Fibroblast of pulmonary artery (primary cell): Measurements from ENCODE around the gene NKAIN2.

ENCODE experiments used
- DNase-seq: peaks from one replicate; pipeline ENCODE4 v3.0.0-alpha.2; 2010; ENCODE audit warnings: low read depth
- H3K4me3 ChIP-seq: replicated peaks from 2 replicates; pipeline ENCODE4 v1.5.1; 2011; ENCODE audit warnings: low read depth, mild to moderate bottlenecking, control low read depth, low read length, moderate library complexity
- TF ChIP-seq, protein P1 (sequence below): IDR thresholded peaks from 2 replicates; pipeline ENCODE4 v1.5.1; 2011; ENCODE audit warnings: mild to moderate bottlenecking, control low read depth, low read length, inconsistent platforms; ENCODE audit errors: missing control alignments

Gene NKAIN2

DNA sequence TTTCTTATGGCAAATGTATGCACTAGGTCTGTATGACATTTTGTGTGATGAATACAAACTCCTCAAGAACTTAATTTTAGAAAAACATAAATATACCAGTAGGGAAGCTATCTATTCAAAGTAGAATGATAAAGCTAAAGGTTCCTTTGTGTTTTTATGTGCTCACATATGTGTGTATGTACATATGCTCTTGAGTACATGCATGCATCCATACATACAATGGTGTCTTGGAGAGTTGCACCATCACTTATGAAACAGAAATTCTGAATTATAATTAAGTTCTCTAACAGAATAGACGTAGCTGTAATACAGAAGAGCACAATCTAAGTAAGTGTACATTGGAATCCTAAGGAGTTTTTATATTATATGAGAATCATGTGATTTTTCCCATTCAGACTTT is 2.3 kb downstream of the NKAIN2 start:
- TF ChIP-seq, protein P1, sequence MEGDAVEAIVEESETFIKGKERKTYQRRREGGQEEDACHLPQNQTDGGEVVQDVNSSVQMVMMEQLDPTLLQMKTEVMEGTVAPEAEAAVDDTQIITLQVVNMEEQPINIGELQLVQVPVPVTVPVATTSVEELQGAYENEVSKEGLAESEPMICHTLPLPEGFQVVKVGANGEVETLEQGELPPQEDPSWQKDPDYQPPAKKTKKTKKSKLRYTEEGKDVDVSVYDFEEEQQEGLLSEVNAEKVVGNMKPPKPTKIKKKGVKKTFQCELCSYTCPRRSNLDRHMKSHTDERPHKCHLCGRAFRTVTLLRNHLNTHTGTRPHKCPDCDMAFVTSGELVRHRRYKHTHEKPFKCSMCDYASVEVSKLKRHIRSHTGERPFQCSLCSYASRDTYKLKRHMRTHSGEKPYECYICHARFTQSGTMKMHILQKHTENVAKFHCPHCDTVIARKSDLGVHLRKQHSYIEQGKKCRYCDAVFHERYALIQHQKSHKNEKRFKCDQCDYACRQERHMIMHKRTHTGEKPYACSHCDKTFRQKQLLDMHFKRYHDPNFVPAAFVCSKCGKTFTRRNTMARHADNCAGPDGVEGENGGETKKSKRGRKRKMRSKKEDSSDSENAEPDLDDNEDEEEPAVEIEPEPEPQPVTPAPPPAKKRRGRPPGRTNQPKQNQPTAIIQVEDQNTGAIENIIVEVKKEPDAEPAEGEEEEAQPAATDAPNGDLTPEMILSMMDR, result no peak
- DNase-seq, result no peak
- H3K4me3 ChIP-seq, result no peak overlapping the region

DNA sequence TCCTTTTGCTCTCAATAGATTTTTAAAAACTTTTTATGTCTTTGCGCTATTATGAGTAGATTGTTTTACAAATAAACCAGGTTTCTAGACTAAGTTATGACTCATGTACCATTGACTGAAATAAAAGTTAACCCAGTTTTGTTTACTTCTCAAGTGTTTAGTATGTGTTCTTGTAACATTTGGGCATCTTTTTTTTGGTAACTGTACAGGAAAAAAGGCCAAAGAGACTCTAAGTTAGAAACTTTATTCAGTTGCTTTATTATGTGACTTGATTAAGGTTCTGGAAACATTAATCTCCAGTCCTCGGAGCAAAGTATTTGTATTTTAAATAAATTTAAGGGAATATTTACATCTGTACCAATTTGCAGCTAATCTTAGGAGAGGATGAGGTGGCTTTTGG is 2.9 kb downstream of the NKAIN2 start:
- TF ChIP-seq, protein P1, result no peak
- H3K4me3 ChIP-seq, result no peak overlapping the region

DNA sequence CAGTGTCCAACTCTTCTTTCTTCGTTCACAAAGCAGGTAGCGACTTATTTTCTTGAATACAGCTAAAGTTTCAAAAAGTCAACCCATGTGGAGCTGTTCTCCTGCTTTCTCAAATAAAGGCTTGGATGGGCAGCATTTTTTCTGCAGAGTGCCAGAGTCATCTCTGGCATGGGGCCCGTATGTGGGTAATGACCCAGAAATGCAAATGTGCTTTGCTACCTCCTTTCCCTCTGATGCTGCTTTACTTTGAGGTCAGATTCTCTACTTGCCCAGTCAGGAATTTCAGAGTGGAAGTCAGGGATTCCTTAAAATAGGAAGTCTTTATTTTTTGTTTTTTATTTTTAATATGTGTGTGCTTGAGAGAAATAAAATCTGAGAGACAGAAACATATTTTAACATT is 4.9 kb downstream of the NKAIN2 start:
- no peak overlapping the region for H3K4me3 ChIP-seq
- DNase-seq, result no peak
- TF ChIP-seq, protein P1, result no peak

More for the DNA sequence above, 2.9 kb downstream of the NKAIN2 start:
- DNase-seq, result no peak

DNA sequence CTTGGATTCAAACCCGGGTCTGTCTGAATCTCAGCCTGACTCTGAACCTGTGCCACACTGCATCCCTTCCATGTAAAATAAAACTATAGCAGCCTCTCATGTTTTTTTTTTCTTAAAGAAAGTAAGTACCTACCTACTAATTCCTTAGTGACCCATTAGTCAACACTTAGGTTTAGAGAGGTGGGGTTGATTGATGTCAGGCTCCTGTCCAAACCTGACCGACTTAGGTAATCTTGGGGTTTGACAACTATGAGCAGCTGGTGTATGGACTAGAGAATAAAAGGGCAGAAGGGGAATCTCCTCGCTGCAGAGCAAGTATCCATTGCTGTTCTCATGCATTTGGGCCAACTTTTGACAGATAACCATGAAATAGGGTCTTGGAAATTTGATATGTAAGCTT is 6.5 kb downstream of the NKAIN2 start:
- TF ChIP-seq, protein P1, result no peak
- no peak overlapping the region for H3K4me3 ChIP-seq
- no peak for DNase-seq

DNA sequence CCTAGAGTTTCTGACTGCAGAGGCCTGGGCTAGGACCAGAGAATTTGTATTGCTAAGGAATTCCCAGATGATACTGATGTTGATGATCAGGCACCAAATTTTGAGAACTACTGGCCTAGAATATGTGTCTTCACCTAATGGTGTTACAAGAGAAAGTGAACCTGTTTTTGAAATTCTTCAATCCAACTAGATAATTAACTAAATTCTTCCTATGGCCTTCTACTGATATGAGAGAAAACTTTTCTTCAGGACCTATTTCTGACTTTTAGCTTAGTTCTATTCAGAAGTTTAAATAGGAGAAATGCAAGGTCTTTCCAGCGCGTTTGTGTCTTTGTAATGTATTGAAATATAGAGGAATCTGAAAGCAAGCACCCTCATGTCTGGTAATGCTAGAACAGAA is 7.3 kb downstream of the NKAIN2 start:
- DNase-seq, result no peak
- TF ChIP-seq, protein P1, result no peak
- H3K4me3 ChIP-seq, result no peak overlapping the region

DNA sequence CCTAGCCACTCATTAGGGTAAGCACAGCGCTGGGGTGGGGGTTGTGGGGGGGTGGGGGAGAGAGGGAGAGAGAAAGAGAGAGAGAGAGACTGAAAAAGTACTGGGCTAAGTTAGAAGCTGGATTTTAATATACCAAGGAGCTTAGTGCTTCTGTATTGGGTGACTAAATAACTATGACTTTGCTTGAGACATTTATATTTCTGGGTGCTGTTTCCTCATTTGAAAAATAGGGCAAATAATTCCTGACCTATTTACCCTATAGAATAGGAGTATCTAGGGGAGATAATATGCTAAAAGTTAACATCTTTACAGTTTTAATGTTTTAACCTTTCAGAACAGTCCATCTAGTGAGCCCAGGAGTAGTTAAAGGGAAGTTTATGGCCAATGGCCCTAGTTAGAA is 7.7 kb downstream of the NKAIN2 start:
- no peak overlapping the region for H3K4me3 ChIP-seq
- TF ChIP-seq, protein P1, result no peak
- DNase-seq, result no peak

DNA sequence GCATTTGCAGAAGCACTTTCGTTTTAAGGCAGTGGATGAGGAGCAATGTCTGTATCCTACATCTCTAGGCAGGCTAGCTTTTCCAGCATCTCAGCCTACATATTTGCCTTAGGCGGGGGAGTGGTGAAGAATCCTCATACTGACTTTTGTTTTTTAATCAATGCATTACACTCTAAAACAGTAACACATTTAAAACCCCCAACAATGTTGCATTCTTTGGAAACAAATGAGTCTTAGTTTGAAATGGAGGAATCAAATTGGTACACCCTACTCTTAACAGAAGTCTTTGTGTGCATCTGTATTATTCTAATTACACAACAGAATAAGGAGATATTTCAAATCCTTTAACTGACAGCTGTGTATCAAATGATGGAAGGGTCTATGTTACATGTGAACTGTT is 9.0 kb downstream of the NKAIN2 start:
- H3K4me3 ChIP-seq, result no peak overlapping the region
- no peak for DNase-seq
- TF ChIP-seq, protein P1, result no peak
